GM18951 (cell line): ENCODE measurements around the gene SAPCD2.
"Not testable (repeated sequence)": the region's sequence is repeated elsewhere in the genome, so short reads cannot be mapped to it uniquely, and the experiment has no call there.

Experiments used
- POLR2A ChIP-seq: IDR thresholded peaks from 4 replicates; pipeline ENCODE4 v1.6.1; 2011; ENCODE audit warnings: mild to moderate bottlenecking; ENCODE audit not compliant: insufficient read length, insufficient read depth; ENCODE audit errors: extremely low read depth
- in situ Hi-C: fragments of 300-500 bp; cut with MboI; formaldehyde crosslinking; loops from one replicate; pipeline ENCODE4 v1.12.0; 2022; ENCODE audit warnings: low sequenced_read_pairs, mixed read lengths, inconsistent platforms; ENCODE audit not compliant: unreplicated experiment

The SAPCD2 gene

GRCh38 chr9:137070906-137071275, 534 bp upstream of the SAPCD2 start:
- in situ Hi-C loops: no loop called here
- TF ChIP-seq POLR2A: no peak

DNA sequence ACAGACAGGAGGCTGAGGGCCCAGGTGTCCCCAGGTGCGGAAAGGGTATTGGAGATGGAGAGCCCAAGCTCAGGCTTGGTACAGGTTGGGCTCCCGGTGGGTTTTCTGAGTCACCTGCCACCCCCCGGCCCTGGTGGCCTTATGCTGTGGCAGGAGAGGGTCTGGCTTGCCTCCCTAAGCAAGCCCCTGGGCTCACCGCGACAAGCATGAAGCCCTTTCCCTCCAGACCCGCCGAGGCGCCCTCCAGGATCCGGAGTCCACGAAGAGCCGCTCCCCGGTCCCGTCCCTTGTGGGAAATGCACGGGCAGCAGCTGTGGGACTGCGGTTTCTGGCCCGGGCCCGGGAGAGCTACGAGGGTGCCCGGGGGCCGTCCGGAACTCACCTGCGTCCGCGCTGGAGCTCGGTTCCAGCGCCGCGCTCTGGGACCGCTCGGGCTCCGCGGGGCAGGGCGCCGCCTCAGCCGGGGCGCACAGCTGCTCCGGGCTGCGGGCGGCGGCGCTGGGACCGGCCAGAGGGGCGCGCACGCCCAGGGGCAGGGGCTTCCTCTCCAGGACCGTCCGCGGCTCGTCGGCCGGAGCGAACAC, 757 bp downstream of the SAPCD2 start:
- no peak for TF ChIP-seq POLR2A
- in situ Hi-C loops: no loop called here

DNA sequence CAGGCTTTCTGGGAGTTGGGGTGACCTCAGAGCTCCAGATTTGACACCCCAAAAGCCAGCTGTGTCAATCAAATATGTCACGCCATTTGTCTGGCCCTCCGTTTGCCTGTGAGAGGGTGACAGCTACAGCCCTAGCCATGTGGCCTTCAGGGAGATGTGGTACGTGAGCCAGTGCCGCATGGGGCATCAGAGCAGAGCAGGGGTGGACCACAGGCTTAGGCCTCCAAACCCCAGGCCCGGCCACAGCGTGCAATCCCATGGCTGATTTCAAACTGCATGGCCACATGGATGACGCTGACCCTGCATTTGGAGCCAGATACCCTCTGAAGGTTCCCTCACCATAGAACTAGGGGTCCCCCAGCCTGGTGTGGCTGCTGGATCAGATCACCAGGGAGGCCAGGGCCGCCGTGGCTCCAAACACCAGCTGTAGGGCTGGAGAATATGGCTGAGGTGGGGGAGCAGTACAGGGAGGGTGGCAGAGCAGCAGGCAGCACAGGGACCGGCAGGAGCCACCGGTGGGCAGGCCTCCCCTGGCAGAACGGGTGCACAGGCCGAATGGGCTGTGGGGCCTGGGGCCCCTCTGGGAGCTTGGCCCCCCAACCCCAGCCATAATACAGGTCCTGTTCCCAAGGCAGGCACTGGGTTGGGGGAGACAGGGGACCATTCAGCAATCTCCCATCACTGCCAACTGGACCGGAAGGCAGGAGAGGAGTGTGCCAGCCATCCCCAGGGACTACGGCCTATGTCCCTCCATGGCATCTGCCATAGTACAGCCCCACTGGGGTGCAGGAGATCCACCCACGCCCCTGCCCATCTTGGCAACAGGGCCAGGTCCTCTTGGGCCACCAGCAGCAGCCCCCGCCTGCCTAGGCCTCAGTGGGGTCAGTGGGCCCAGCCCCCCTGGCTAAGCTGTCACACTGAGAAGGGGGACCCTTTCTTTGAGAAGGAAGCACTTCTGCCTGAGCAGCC, 1.5 kb downstream of the SAPCD2 start:
- no peak for TF ChIP-seq POLR2A
- in situ Hi-C loops: no loop called here

DNA sequence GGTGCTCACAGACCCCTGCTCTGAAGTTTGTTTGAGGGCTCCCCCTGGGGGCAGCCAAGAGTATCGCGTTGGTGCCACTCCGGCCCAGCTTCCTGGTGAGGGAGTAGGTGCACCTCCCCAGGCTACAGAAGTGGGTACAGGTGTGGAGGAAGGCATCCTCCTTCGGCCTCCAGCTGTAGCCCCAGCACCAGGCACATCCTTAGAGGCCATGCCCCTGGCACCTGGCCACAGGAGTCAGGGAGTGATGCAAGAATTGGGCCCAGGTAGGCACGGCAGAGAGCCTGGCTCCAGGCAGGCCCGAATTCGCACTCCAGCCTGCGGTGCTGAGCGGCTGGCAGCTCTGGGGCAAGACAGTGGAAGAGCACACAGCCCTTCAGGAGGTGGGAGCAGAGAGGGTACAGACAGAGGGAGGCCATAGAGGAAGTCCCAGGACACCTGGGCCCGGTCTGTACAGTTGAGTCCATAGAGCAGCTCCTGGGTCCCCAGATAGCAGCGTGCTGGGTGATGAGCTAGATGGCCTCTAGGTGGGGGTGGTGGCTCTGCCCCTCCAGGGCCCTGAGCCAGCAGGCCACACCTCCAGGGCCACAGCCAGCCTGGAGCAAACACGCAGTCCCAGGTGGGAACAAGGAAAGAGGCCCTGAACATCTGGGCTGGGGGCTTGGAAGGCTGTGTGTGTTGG, 2.4 kb downstream of the SAPCD2 start:
- TF ChIP-seq POLR2A: no peak
- in situ Hi-C loops: no loop called here

GRCh38 chr9:137066096-137066861, 4.1 kb downstream of the SAPCD2 start:
- TF ChIP-seq POLR2A: no peak
- in situ Hi-C loops: no loop called here

- no peak for TF ChIP-seq POLR2A
- in situ Hi-C loops: no loop called here
Measured at GRCh38 chr9:137065336-137065967, 4.9 kb downstream of the SAPCD2 start.

DNA sequence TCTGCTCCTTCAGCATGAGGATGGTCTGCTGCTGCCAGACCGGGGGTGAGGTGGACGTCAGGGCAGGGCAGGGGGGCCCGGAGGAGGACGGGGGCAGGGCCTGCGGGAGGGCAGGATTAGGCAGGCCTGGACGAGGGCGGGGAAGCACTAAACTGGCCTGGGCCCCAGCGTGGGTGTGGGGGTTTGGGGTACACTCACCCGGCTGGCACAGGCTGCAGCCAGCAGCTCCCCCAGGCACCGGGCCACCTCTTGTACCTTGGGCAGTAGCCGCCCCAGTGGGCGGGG, 5.5 kb downstream of the SAPCD2 start:
- TF ChIP-seq POLR2A: no peak
- in situ Hi-C loops: no loop called here

DNA sequence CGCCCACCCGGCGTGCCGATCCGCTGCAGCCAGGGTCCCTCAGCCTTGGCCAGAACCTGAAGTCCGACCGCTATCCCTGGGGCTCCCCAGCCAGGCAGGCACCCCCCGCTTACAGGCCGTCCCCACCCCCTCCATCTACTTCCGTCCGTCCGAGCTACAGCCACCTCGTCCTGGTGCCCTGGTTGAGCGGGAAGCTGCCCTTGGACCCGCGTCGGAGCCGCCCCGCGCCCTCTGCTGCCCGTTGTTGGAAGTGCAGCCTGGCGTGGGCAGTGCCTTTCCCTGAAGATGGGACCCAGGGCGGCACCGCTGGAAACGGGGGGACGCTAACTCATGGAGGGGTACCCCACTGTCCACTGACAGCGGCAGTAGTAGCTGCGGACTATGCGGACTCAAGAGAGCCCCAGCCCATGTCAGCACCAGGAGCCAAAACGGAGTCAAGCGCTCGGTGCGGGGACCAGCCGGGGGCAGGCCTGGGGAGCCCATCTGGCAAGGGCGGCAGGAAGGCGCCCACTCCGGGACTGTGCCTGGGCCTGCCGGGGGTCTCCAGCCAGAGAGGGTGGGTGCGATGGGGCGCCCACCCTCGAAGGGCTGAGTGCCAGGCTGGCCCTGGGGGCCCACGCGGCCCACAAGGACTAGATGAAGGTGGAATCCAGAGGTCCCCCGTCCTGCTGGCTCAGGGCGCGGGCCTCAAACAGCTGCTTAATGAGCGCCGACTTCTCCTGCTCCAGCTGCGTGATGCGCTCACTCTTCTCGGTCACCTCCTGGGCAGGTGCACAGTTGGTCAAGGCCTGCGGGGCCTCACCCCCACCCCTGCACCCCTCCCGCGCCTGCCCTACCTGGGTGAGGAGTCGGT, 6.1 kb downstream of the SAPCD2 start:
- no peak for TF ChIP-seq POLR2A
- in situ Hi-C loops: no loop called here

DNA sequence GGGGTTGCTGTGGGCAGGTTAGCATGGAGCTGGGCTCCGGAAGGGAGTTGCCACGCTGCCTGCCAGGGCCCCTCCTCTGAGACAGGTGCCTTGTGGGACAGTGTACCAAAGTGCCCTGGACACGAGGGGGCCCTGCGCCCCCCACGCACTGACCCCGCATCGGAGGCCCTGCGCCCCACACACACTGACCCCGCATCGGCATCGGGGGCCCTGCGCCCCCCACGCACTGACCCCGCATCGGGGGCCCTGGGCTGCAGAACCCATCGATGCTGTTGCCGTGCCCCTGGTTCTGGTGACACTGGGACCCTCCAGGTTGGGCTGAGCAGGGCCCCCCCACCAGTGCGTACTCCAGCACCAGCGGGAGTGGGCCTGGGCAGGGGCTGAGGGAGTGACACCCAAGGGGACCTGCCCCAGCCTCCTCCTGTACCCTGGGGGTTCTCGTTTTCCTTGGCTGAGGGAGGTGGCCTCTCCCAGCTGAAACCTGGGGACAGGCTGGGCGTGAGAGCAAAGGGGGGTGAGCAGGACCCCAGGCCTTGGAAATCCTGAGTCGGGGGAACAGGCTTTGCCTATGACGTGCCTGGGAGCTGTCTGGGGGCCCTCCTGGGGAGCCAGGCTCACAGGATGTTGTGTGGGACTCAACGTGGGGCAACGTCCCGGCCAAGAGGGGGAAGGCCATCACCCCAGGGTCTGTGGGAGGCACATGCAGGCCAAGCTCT, 6.9 kb downstream of the SAPCD2 start:
- TF ChIP-seq POLR2A: no peak
- in situ Hi-C loops: no loop called here

DNA sequence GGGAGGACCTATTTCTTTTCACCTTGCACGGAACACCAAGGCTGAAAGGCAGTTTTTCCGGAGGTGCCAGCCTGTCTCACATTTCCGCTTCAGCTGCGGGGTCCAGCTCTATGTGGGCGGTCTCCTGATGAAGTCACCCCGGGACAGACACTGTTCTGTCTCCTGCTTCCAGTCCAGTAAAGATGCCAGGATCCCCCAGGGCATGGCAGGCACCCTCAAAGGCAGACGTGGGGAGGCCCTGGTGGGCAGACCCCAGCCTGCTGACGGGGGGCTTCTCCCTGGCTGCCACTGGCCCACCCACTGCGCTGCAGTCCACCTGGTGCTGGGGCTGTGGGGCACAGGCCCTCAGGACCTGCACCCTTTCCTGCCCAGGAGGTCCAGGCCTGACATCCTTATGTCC, 7.6 kb downstream of the SAPCD2 start:
- in situ Hi-C loops: not testable (repeated sequence)

DNA sequence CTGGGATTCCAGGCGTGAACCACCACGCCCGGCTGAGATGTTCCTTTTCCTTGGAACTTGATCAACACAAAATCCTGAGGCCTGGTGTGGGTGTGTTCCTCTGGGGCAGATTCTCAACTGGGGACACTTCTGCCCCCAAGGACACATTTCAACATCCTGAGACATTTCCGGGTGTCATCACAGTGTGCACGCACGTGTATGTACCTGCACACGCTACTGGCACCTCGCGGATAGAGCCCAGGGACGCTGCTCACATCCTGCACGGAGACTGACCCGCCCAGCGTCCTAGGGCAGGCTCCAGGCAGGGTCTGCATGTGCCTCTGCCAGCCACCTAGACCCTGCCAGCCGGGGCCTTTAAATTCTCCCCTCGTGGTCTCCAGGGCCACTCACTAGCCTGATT, 8.0 kb downstream of the SAPCD2 start:
- in situ Hi-C loops: no loop called here
- no peak for TF ChIP-seq POLR2A

DNA sequence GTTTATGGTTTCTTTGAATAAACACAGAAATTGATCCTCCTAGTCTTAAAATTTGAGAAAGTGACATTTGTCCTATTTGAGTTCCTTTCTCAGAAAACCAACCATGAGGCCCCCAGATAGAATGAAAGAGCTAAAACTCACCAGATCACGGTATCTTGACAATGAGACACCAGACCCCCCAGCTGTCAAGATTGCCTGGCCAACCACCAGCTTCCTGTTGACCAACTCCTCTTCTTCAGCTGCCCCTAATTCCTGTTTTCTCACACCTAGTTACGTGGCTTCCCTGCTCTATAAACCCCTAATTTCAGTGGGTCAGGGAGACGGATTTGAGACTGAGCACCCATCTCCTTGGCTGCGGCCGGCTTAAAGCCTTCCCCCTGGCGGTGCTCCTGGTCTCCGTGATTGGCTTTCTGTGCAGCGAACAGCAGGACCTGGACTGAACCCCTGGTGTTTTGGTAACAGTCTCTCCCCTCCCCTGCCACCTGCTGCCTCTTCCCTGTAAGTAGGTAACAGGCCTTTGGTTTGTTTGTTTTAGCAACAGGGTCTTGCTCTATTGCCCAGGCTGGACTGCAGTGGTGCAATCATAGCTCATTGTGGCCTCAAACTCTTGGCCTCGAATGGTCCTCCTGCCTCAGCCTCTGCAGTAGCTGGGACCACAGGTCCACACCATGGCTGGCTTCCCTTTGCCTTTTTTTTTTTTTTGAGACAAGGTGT, 11.7 kb downstream of the SAPCD2 start:
- no peak for TF ChIP-seq POLR2A
- in situ Hi-C loops: no loop called here
